NCI-H1048 (cell line): ENCODE results near the gene STRBP.
"Not testable (repeated sequence)": the region's sequence is repeated elsewhere in the genome, so short reads cannot be mapped to it uniquely, and the experiment has no call there.

Experiments used
- DNase-seq: peaks from one replicate; lab custom pipeline; 2025; lab: John Stamatoyannopoulos, UW

Gene STRBP

GRCh38 chr9:123268465-123269259 is at the start of gene STRBP:
STRBP (minus strand) TSS chr9:123268586; CDS start chr9:123184134, 84,452 bp downstream.
- DNase-seq = peak; percentile 87

DNA sequence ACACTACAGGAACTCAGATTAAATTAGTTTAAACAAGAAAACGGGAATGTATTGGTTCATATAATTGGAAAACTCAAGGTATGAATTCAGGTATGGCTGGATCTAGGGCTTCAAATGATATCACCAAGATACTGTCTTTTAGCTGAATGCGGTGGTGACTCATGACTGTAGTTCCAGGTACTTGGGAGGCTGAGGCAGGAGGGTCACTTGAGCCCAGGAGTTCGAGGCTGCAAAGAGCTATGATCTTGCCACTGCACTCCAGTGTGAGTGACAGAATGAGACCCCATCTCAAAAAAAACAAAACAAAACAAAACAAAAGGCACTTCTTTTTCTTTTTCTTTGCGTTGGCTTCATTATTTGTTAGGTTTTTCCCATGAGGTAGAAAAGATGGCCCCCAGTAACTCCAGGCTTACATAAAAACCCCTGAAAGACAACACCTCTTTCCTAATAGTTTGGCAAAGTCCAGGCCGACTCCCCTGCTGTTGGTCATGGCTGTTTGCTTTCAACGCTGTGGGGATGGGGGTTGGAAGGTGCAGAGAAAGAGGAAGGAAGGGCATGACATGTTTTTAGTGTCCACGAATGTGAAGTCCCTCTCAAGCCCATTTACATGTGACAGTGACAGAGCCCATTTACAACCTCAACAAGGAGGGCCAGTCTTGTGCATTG is 47.8 kb upstream of the STRBP start:
- no peak for DNase-seq

DNA sequence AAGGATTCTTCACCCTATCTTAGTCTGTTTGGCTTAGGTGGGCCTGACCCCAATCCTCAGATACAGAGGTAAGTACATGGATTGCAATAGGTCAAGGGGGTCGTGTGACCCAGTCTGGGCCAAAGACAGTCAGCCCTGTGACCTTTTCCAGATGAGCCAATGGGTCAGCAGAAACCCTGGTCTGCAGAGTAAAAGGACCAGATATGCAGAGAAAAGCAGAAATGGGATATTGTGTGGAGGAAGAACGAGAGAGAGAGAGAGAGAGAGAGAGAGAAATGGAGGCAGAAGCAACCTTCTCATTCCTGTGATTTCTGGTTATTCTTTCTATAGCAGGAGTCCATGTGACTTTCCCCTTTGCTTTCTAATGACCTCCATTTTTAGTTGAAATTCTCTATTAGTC is 47.2 kb upstream of the STRBP start:
- no peak for DNase-seq

DNA sequence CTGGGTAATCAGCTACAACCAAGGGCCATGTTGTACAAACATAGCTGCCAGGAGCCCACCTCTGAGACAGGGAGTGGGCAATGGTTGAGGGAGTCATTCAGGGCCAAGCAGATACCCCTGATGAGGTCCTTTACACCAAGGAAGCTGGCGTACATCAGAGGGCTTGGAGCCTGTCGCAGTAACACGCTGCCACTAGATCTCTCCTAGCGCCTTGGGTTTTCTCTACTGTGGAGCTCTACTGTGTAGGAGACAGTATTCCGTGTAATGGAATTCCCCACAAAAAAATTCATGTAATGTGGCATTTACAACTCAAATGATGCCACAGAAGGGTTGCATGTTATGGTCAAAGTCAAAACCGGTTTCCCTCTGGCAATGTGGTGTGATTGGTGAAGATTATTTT is 46.2 kb upstream of the STRBP start:
- DNase-seq = no peak

DNA sequence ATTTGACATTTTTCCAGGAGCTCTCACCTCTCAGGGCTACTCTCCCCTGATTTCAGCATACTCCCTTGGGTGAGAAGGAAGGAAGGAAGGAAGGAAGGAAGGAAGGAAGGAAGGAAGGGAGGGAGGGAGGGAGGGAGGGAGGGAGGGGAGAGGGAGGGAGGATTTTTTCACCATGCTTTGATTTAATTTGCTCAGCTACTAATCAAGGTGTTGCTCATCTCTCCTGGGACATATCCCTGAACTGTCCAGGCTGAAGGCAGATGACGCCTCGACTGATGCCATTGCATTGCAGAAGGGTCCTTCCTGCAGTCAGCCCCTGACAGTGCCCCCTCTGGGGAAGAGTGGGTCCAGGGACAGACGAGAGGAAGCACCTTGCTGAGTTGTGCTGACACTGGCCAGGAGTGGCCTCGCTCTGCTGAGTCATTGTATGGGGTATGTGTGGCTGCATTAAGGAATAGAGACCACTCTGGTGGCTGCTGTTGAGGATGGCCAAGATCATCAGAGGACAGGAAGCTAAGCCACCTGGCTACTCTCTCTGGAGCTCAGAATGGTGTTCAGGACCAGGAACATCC is 44.0 kb upstream of the STRBP start:
- DNase-seq = no peak

GRCh38 chr9:123311250-123311752 is 42.9 kb upstream of the STRBP start:
- no peak for DNase-seq

DNA sequence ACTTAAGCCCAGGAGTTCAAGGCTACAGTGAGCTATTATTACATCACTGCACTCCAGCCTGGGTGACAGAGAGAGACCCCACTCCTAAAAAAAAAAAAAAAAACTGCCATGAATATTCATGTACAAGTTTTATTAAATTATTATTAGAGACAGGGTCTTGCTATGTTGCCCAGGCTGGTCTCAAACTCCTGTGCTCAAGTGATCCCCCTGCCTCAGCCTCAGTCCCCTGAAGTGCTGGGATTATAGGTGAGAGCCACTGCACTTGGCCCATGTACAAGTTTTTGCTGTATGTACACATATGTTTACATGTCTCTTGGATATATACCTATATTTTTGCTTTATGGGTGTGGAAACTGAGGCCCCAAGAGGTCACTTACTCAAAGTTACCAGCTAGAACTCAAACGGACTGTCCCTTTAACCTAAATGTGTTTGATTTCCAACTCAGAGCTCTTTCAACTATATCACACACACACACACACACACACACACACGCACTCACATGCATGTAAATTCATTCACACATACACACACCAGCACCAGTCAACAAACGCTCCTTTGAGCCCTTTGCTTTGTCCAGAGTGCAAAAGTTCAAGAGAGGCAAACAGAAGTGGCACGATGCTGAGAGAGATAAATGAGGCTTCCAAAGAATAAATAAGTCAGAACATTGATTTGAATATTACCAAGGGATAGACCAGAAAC is 42.3 kb upstream of the STRBP start:
- no peak for DNase-seq

- no peak for DNase-seq
These were observed 41.2 kb upstream of the STRBP start for GRCh38 chr9:123309611-123310010.

DNA sequence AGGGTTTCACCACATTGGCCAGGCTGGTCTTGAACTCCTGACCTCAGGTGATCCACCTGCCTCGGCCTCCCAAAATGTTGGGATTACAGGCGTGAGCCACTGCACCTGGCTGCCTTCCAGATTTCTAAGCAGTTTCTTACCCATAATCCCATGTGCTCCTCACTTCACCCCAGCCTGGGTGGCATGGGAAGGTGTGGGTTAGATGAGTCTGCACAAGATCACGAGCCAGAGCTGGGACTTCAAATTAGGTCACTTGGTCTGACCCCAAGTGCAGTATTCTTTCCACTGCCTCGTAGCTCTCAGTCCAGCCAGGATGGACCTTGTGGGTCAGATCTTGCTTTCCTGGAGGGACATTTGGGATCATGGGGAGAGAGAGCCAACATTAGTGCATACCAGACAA is 37.5 kb upstream of the STRBP start:
- no peak for DNase-seq

GRCh38 chr9:123304340-123304691 is 35.9 kb upstream of the STRBP start:
- no peak for DNase-seq

GRCh38 chr9:123302348-123303214 is 34.2 kb upstream of the STRBP start:
- DNase-seq = no peak

- DNase-seq = not testable (repeated sequence)
These were observed 33.5 kb upstream of the STRBP start for GRCh38 chr9:123301936-123302335.

GRCh38 chr9:123300554-123300953 is 32.2 kb upstream of the STRBP start:
- DNase-seq = no peak

GRCh38 chr9:123299558-123300126 is 31.3 kb upstream of the STRBP start:
- DNase-seq = no peak

DNA sequence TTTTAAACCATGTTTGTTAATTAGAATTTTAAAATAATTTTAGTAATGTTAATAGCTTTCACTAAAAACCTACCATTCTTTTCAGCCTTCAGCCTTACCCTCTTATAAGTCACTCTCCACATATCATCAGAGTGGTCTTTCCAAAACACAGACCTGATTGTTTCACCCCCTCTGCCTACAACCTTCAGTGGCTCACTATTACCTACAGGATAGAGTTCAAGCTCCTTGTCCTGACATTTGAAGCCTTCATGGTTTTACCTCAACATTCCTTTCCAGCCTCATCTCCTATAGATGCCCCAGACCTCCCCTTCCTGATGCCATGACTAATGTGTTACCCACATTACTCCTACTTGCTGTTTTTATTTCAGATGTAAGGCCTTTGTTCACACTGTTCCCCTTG is 27.8 kb upstream of the STRBP start:
- DNase-seq = no peak

- no peak for DNase-seq
These were observed 23.4 kb upstream of the STRBP start for GRCh38 chr9:123291736-123292135.

DNA sequence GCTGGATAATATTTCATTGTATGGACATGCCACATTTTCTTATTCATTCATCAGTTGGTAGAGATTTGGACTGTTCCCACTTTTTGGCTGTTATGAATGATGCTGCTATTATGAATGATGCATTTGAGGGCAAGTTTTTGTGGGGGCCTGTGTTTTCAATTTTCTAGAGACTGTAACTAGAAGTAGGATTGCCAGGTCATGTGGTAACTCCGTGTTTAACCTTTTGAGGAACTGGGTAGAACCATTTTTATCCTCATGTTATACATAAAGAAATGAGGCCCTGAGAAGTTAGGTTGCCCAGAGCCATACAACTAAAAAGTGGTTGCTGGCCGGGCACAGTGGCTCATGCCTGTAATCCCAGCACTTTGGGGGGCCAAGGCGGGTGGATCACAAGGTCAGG is 22.4 kb upstream of the STRBP start:
- DNase-seq = no peak

DNA sequence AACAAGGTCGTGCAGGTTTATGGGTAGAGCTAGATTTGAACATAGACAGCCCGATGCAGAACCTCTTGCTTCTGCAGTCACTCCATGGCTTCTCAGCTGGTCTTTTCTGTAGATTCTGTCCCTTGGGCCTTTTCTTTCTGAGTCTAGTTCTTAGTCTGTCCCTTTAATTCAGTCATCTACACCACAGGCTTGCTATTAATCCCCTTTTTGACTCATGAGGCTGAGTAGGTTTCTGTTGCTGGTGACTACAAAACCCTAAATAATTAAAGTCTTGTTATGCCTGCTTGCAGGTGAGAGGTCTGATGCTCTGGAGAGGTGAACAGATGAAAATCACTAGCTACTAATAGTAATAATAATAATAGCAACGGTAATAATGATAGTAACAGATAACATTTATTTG is 19.3 kb upstream of the STRBP start:
- DNase-seq = no peak

- no peak for DNase-seq
These were observed 17.9 kb upstream of the STRBP start for GRCh38 chr9:123286324-123286723.

DNA sequence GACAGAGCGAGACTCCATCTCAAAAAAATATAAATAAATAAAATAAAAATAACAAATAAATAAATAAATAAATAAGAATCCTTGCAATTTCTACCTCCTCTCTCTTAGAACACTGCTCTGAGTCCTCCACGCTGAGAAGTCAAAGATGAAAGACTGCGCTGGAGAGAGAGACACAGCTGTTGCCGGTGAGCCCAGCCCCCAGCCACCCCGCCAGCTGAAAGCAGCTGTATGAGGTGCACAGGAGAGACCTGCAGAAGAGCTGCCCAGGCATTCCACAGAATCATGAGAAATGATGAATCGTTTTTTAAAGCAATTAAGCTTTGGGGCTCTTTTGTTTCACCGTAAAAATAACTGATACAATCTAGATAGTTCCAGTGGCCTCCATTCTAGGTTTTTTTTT is 16.3 kb upstream of the STRBP start:
- DNase-seq = no peak

- no peak for DNase-seq
These were observed 15.1 kb upstream of the STRBP start for GRCh38 chr9:123283455-123283854.
